ENCODE measurements around the gene CACNA1I.

DNA sequence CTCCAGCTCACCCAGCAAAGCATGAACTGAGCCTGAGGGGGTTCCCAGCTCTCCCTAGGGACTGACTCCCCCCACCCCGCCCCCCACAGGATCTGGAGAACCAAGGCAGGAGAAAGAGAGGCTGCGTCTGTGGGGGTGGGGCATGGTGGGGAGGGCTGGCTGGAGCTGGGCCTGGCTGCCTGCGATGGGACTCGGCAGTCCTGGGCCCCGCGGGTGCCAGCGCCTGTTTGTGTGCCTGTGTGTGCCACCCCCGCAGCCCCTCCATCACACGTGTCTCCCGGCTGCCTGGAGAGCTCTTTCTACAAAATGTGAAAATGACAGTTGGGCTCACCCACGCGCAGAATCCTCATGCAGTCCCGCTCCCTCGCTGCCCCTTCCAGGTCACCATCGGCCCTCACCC is 46.8 kb downstream of the CACNA1I start:
- TF ChIP-seq, protein P1, sequence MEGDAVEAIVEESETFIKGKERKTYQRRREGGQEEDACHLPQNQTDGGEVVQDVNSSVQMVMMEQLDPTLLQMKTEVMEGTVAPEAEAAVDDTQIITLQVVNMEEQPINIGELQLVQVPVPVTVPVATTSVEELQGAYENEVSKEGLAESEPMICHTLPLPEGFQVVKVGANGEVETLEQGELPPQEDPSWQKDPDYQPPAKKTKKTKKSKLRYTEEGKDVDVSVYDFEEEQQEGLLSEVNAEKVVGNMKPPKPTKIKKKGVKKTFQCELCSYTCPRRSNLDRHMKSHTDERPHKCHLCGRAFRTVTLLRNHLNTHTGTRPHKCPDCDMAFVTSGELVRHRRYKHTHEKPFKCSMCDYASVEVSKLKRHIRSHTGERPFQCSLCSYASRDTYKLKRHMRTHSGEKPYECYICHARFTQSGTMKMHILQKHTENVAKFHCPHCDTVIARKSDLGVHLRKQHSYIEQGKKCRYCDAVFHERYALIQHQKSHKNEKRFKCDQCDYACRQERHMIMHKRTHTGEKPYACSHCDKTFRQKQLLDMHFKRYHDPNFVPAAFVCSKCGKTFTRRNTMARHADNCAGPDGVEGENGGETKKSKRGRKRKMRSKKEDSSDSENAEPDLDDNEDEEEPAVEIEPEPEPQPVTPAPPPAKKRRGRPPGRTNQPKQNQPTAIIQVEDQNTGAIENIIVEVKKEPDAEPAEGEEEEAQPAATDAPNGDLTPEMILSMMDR (IDR thresholded peaks at IDR 0.05), result no peak
- TF ChIP-seq POLR2A (IDR thresholded peaks at IDR 0.05), result no peak
